Fibroblast of lung (primary cell): ENCODE measurements around the gene CPT1C. TPM values are rescaled to one million over a fixed set of nuclear protein-coding genes. Genes with fewer than 3 reads are reported as not detected.
A peak's percentile ranks its signal among the peaks of the same experiment; 100 is the strongest.

Source experiments
- DNase-seq, 2 donors: peaks; one replicate each; pipeline versions ENCODE4 v3.0.0 to v3.0.0-alpha.2; 2010; ENCODE audit warnings: low read depth in 2 of 2
- H2AFZ ChIP-seq: 2 replicates; pipeline ENCODE4 v1.5.1; 2012; ENCODE audit warnings: low read length, control low read depth, inconsistent platforms
- H3K27ac ChIP-seq: 2 replicates; pipeline ENCODE4 v1.5.1; 2011; ENCODE audit warnings: low read length, control low read depth; ENCODE audit not compliant: insufficient read depth
- H3K27me3 ChIP-seq: 2 replicates; pipeline ENCODE4 v1.5.1; 2011; ENCODE audit warnings: mild to moderate bottlenecking, low read length; ENCODE audit not compliant: control insufficient read depth, insufficient read depth
- H3K36me3 ChIP-seq: 2 replicates; pipeline ENCODE4 v1.5.1; 2011; ENCODE audit warnings: low read length; ENCODE audit not compliant: control insufficient read depth, insufficient read depth
- H3K4me1 ChIP-seq: 2 replicates; pipeline ENCODE4 v1.5.1; 2011; ENCODE audit warnings: low read length; ENCODE audit not compliant: control insufficient read depth, insufficient read depth; ENCODE audit errors: extremely low read depth
- H3K4me2 ChIP-seq: 2 replicates; pipeline ENCODE4 v1.5.1; 2011; ENCODE audit warnings: low read length, control low read depth; ENCODE audit not compliant: insufficient read depth; ENCODE audit errors: extremely low read depth
- H3K4me3 ChIP-seq, 4 experiments: fragments of 200-600 bp in 1 of 4; sonication (generic) in 1 of 4; replicated peaks in 1 of 4; 2 replicates each; pipeline ENCODE4 v1.5.1; 2011 to 2016; ENCODE audit warnings: low read length in 4 of 4, low read depth in 3 of 4, mild to moderate bottlenecking in 3 of 4, control low read depth in 2 of 4, inconsistent platforms in 1 of 4, mixed read lengths in 1 of 4; ENCODE audit not compliant: insufficient read depth in 1 of 4; ENCODE audit errors: control extremely low read depth in 1 of 4
- H3K79me2 ChIP-seq: 2 replicates; pipeline ENCODE4 v1.5.1; 2012; ENCODE audit warnings: mild to moderate bottlenecking, low read length, inconsistent platforms; ENCODE audit not compliant: control insufficient read depth, insufficient read depth
- H3K9ac ChIP-seq: 2 replicates; pipeline ENCODE4 v1.5.1; 2011; ENCODE audit warnings: mild to moderate bottlenecking, low read length, control low read depth; ENCODE audit not compliant: insufficient read depth
- H3K9me3 ChIP-seq: 2 replicates; pipeline ENCODE4 v1.5.1; 2012; ENCODE audit warnings: low read depth, low read length; ENCODE audit not compliant: control insufficient read depth, insufficient read depth
- H4K20me1 ChIP-seq: 2 replicates; pipeline ENCODE4 v1.5.1; 2011; ENCODE audit warnings: low read length; ENCODE audit not compliant: control insufficient read depth, insufficient read depth; ENCODE audit errors: extremely low read depth
- CTCF ChIP-seq, 2 donors: IDR thresholded peaks in 1 of 2; conservative IDR thresholded peaks in 1 of 2; 1 replicate in 1 of 2; 2 replicates in 1 of 2; pipeline ENCODE4 v1.5.1; 2011 to 2012; ENCODE audit warnings: low read length in 2 of 2, control low read depth in 1 of 2, inconsistent platforms in 1 of 2, low read depth in 1 of 2, mild to moderate bottlenecking in 1 of 2
- EZH2 ChIP-seq: IDR thresholded peaks from 2 replicates; pipeline ENCODE4 v1.5.1; 2012; ENCODE audit warnings: low read length, control low read depth, mild to moderate bottlenecking; ENCODE audit errors: missing control alignments
- polyA plus RNA-seq, 2 donors: library from polyadenylated mRNA; depleted of rRNA in 1 of 2; stranded (reverse) in 1 of 2; unstranded in 1 of 2; fragments of >200 nt; gene quantifications; 2 replicates each; pipeline ENCODE4 v1.2.1, GENCODE V29; 2011 to 2012; ENCODE audit warnings: missing spikeins in 1 of 2
- total RNA-seq: library from RNA; depleted of rRNA; stranded (reverse); fragments of >200 nt; gene quantifications from 2 replicates; pipeline ENCODE4 v1.2.1, GENCODE V29; 2014

CPT1C gene
- total and polyA plus RNA-seq, 2 donors (not counting 1 experiment from before 2014, with no cell fraction given): 20.0 to 31.2 TPM

GRCh38 chr19:49705919-49706318 lies 15.0 kb downstream of the CPT1C start:
- no peak overlapping the region for H3K9ac ChIP-seq
- no peak overlapping the region for H3K4me3 ChIP-seq
- no peaks in the 10 kb centered on the region for H3K9me3 ChIP-seq
- no peaks in the 10 kb centered on the region for H3K27me3 ChIP-seq
- H3K4me2 ChIP-seq: no peak overlapping the region
- TF ChIP-seq CTCF (conservative IDR thresholded peaks at IDR 0.05 in 1 of 2, IDR thresholded peaks at IDR 0.05 in 1 of 2; ENCODE audit: low read depth in 1 of 2, low read length in 2 of 2): no peak
- TF ChIP-seq EZH2: no peak
- H4K20me1 ChIP-seq: no peaks in the 10 kb centered on the region
- no peaks in the 10 kb centered on the region for H3K36me3 ChIP-seq
- no peak overlapping the region for H3K27ac ChIP-seq
- H3K79me2 ChIP-seq: no peaks in the 10 kb centered on the region
- peaks cover 4% of the 10 kb centered on the region for H3K4me1 ChIP-seq
- DNase-seq: no peak
- H2AFZ ChIP-seq: no peak overlapping the region

GRCh38 chr19:49710372-49710951 lies 19.5 kb downstream of the CPT1C start:
- H3K4me2 ChIP-seq: no peak overlapping the region
- H3K27ac ChIP-seq: peak overlapping the region; percentile 62

GRCh38 chr19:49712397-49712859 lies 21.5 kb downstream of the CPT1C start:
- Histone ChIP-seq H3K9ac (no peak overlapping the region), H3K27me3 (no peaks in the 10 kb centered on the region), H2AFZ (no peak overlapping the region), H3K9me3 (no peaks in the 10 kb centered on the region), H3K4me1 (peaks cover 4% of the 10 kb centered on the region), H3K36me3 (no peaks in the 10 kb centered on the region), H3K4me3 (no peak overlapping the region), H3K4me2 (no peak overlapping the region), H4K20me1 (no peaks in the 10 kb centered on the region), H3K79me2 (no peaks in the 10 kb centered on the region), H3K27ac (no peak overlapping the region)
- no peak for TF ChIP-seq CTCF (conservative IDR thresholded peaks at IDR 0.05 in 1 of 2, IDR thresholded peaks at IDR 0.05 in 1 of 2; ENCODE audit: low read depth in 1 of 2, low read length in 2 of 2)
- TF ChIP-seq EZH2: no peak
- DNase-seq: peak; percentile 42 to 61

More at GRCh38 chr19:49710372-49710951, 19.5 kb downstream of the CPT1C start:
- peak; percentile 49 to 65 for DNase-seq
- Histone ChIP-seq H3K27me3 (no peaks in the 10 kb centered on the region), H2AFZ (no peak overlapping the region), H3K36me3 (no peaks in the 10 kb centered on the region), H3K79me2 (no peaks in the 10 kb centered on the region), H3K9me3 (no peaks in the 10 kb centered on the region), H3K9ac (no peak overlapping the region), H3K4me3 (no peak overlapping the region), H4K20me1 (no peaks in the 10 kb centered on the region), H3K4me1 (peaks cover 4% of the 10 kb centered on the region)
- TF ChIP-seq CTCF (conservative IDR thresholded peaks at IDR 0.05 in 1 of 2, IDR thresholded peaks at IDR 0.05 in 1 of 2; ENCODE audit: low read depth in 1 of 2, low read length in 2 of 2) (no peak), EZH2 (no peak)
